MM.1S (cell line): ENCODE results near the gene TIGD2.

Experiments used
- EZH2phosphoT487 ChIP-seq: fragments of 300-600 bp; sonication (generic); IDR thresholded peaks from 2 replicates; pipeline ENCODE4 v1.6.1; 2018; ENCODE audit warnings: antibody characterized with exemption, low read length
- TF ChIP-seq, protein P1 (sequence below): fragments of 300-600 bp; sonication (generic); IDR thresholded peaks from 2 replicates; pipeline ENCODE4 v1.5.1; 2016; ENCODE audit warnings: antibody characterized with exemption, low read length, mixed read lengths

DNA sequence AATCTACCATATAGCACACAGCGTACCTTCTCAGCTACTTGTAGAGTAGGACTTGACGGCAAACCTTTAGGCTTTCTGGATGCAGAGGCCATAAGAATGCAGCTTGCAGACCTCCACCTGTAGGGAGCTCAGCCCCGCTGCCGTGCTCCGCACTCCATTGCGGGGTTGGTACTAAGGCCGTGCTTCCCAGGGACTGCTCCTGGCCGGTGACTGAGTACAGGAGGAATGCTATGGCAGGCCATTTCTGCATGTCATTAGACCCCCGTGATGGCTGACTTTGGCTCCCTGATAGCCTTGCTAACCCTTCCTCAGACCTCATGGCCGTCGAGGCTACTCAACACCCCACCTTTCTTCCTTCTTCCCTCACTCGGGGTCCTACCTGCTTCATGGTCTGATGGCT is 26.4 kb downstream of the TIGD2 start:
- TF ChIP-seq EZH2phosphoT487: no peak
- TF ChIP-seq, protein P1, sequence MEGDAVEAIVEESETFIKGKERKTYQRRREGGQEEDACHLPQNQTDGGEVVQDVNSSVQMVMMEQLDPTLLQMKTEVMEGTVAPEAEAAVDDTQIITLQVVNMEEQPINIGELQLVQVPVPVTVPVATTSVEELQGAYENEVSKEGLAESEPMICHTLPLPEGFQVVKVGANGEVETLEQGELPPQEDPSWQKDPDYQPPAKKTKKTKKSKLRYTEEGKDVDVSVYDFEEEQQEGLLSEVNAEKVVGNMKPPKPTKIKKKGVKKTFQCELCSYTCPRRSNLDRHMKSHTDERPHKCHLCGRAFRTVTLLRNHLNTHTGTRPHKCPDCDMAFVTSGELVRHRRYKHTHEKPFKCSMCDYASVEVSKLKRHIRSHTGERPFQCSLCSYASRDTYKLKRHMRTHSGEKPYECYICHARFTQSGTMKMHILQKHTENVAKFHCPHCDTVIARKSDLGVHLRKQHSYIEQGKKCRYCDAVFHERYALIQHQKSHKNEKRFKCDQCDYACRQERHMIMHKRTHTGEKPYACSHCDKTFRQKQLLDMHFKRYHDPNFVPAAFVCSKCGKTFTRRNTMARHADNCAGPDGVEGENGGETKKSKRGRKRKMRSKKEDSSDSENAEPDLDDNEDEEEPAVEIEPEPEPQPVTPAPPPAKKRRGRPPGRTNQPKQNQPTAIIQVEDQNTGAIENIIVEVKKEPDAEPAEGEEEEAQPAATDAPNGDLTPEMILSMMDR: no peak
